ENCODE measurements around the gene TRPV5. TPM values are rescaled to one million over a fixed set of nuclear protein-coding genes. Genes with fewer than 3 reads are reported as not detected.

The TRPV5 gene
- total and polyA plus RNA-seq, 4 donors = not detected

GRCh38 chr7:142891490-142892082 is 42.0 kb downstream of the TRPV5 start:
- ATAC-seq (ENCODE audit: low FRiP score) (no peak), DNase-seq (no peak)
- H3K36me3 ChIP-seq (ENCODE audit: control insufficient read depth in 1 of 2, insufficient read depth in 2 of 2, low read length in 1 of 2) = no peaks in the 10 kb centered on the region
- H3K4me1 ChIP-seq (ENCODE audit: control insufficient read depth in 1 of 2, insufficient read depth in 2 of 2, low read length in 2 of 2) = no peaks in the 10 kb centered on the region
- no peak overlapping the region for H3K4me3 ChIP-seq (ENCODE audit: low read length in 2 of 2)
- no peaks in the 10 kb centered on the region for H3K9me3 ChIP-seq (ENCODE audit: control insufficient read depth, low read length)
- H3K27me3 ChIP-seq (ENCODE audit: control insufficient read depth in 1 of 2, insufficient read depth in 2 of 2, low read length in 1 of 2) = no peaks in the 10 kb centered on the region
- H3K27ac ChIP-seq (ENCODE audit: low read depth in 1 of 2, low read length in 2 of 2) = no peak overlapping the region
- intact Hi-C loops (cut with DNase I) = no loop called here
- WGBS, 2 donors = 84 to 85% methylated on average over 10 of the region's 10 CpGs

GRCh38 chr7:142890874-142891485 is 42.6 kb downstream of the TRPV5 start:
- DNase-seq (no peak), ATAC-seq (ENCODE audit: low FRiP score) (no peak)
- H3K9me3 ChIP-seq (ENCODE audit: control insufficient read depth, low read length) = no peaks in the 10 kb centered on the region
- H3K4me1 ChIP-seq (ENCODE audit: control insufficient read depth in 1 of 2, insufficient read depth in 2 of 2, low read length in 2 of 2) = no peaks in the 10 kb centered on the region
- intact Hi-C loops (cut with DNase I) = no loop called here
- no peak overlapping the region for H3K27ac ChIP-seq (ENCODE audit: low read depth in 1 of 2, low read length in 2 of 2)
- no peaks in the 10 kb centered on the region for H3K27me3 ChIP-seq (ENCODE audit: control insufficient read depth in 1 of 2, insufficient read depth in 2 of 2, low read length in 1 of 2)
- WGBS, 2 donors = 78 to 80% methylated on average over 12 of the region's 12 CpGs
- no peak overlapping the region for H3K4me3 ChIP-seq (ENCODE audit: low read length in 2 of 2)
- H3K36me3 ChIP-seq (ENCODE audit: control insufficient read depth in 1 of 2, insufficient read depth in 2 of 2, low read length in 1 of 2) = no peaks in the 10 kb centered on the region

- H3K4me1 ChIP-seq (ENCODE audit: control insufficient read depth in 1 of 2, insufficient read depth in 2 of 2, low read length in 2 of 2) = no peaks in the 10 kb centered on the region
- no peak overlapping the region for H3K27ac ChIP-seq (ENCODE audit: low read depth in 1 of 2, low read length in 2 of 2)
- H3K4me3 ChIP-seq (ENCODE audit: low read length in 2 of 2) = no peak overlapping the region
- H3K27me3 ChIP-seq (ENCODE audit: control insufficient read depth in 1 of 2, insufficient read depth in 2 of 2, low read length in 1 of 2) = no peaks in the 10 kb centered on the region
- ATAC-seq (ENCODE audit: low FRiP score) (no peak), DNase-seq (no peak)
- WGBS, 2 donors = 72 to 73% methylated on average over 3 of the region's 3 CpGs
- intact Hi-C loops (cut with DNase I) = no loop called here
- no peaks in the 10 kb centered on the region for H3K36me3 ChIP-seq (ENCODE audit: control insufficient read depth in 1 of 2, insufficient read depth in 2 of 2, low read length in 1 of 2)
- no peaks in the 10 kb centered on the region for H3K9me3 ChIP-seq (ENCODE audit: control insufficient read depth, low read length)
Measured at GRCh38 chr7:142889816-142890215, 43.7 kb downstream of the TRPV5 start.

- intact Hi-C loops (cut with DNase I) = no loop called here
- no peak overlapping the region for H3K27ac ChIP-seq (ENCODE audit: low read depth in 1 of 2, low read length in 2 of 2)
- ATAC-seq (ENCODE audit: low FRiP score) (no peak), DNase-seq (peak; percentile 16 to 28)
- H3K4me3 ChIP-seq (ENCODE audit: low read length in 2 of 2) = no peak overlapping the region
- no peaks in the 10 kb centered on the region for H3K27me3 ChIP-seq (ENCODE audit: control insufficient read depth in 1 of 2, insufficient read depth in 2 of 2, low read length in 1 of 2)
- 92 to 93% methylated on average over 12 of the region's 12 CpGs for WGBS, 2 donors
- H3K9me3 ChIP-seq (ENCODE audit: control insufficient read depth, low read length) = no peaks in the 10 kb centered on the region
- no peaks in the 10 kb centered on the region for H3K4me1 ChIP-seq (ENCODE audit: control insufficient read depth in 1 of 2, insufficient read depth in 2 of 2, low read length in 2 of 2)
- no peaks in the 10 kb centered on the region for H3K36me3 ChIP-seq (ENCODE audit: control insufficient read depth in 1 of 2, insufficient read depth in 2 of 2, low read length in 1 of 2)
Measured at GRCh38 chr7:142887282-142888015, 46.1 kb downstream of the TRPV5 start.

GRCh38 chr7:142886866-142887265 is 46.7 kb downstream of the TRPV5 start:
- H3K27me3 ChIP-seq (ENCODE audit: control insufficient read depth in 1 of 2, insufficient read depth in 2 of 2, low read length in 1 of 2) = no peaks in the 10 kb centered on the region
- intact Hi-C loops (cut with DNase I) = no loop called here

GRCh38 chr7:142885311-142886230 is 48.0 kb downstream of the TRPV5 start, which contains the start of gene TRPV6:
Gene TRPV6, minus strand, starts transcription at chr7:142885745.
- H3K4me3 ChIP-seq (ENCODE audit: low read length in 2 of 2) = no peak within 1 kb of the TSS
- H3K9me3 ChIP-seq (ENCODE audit: control insufficient read depth, low read length) = no peaks in the 10 kb centered on the region
- H3K36me3 ChIP-seq (ENCODE audit: control insufficient read depth in 1 of 2, insufficient read depth in 2 of 2, low read length in 1 of 2) = no peaks in the 10 kb centered on the region
- 22 to 24% methylated on average over 16 of the region's 16 CpGs for whole genome bisulfite sequencing, 2 donors
- DNase-seq (peak in 1 of 2 donors; percentile 52), ATAC-seq (ENCODE audit: low FRiP score) (peak; percentile 31)
- no peak within 1 kb of the TSS for H3K27ac ChIP-seq (ENCODE audit: low read depth in 1 of 2, low read length in 2 of 2)
- intact Hi-C loops (cut with DNase I) = no loop called here
- no peaks in the 10 kb centered on the region for H3K27me3 ChIP-seq (ENCODE audit: control insufficient read depth in 1 of 2, insufficient read depth in 2 of 2, low read length in 1 of 2)
- H3K4me1 ChIP-seq (ENCODE audit: control insufficient read depth in 1 of 2, insufficient read depth in 2 of 2, low read length in 2 of 2) = no peaks in the 10 kb centered on the region

More at GRCh38 chr7:142886866-142887265, 46.7 kb downstream of the TRPV5 start:
- Histone ChIP-seq H3K36me3 (ENCODE audit: control insufficient read depth in 1 of 2, insufficient read depth in 2 of 2, low read length in 1 of 2) (no peaks in the 10 kb centered on the region), H3K4me3 (ENCODE audit: low read length in 2 of 2) (no peak overlapping the region), H3K9me3 (ENCODE audit: control insufficient read depth, low read length) (no peaks in the 10 kb centered on the region), H3K4me1 (ENCODE audit: control insufficient read depth in 1 of 2, insufficient read depth in 2 of 2, low read length in 2 of 2) (no peaks in the 10 kb centered on the region), H3K27ac (ENCODE audit: low read depth in 1 of 2, low read length in 2 of 2) (no peak overlapping the region)
- ATAC-seq (ENCODE audit: low FRiP score) = no peak
- peak in 1 of 2 donors; percentile 13 for DNase-seq
- WGBS, 2 donors = 74 to 77% methylated on average over 7 of the region's 7 CpGs

- intact Hi-C loops (cut with DNase I) = no loop called here
- Histone ChIP-seq H3K4me1 (ENCODE audit: control insufficient read depth in 1 of 2, insufficient read depth in 2 of 2, low read length in 2 of 2) (no peaks in the 10 kb centered on the region), H3K36me3 (ENCODE audit: control insufficient read depth in 1 of 2, insufficient read depth in 2 of 2, low read length in 1 of 2) (no peaks in the 10 kb centered on the region), H3K4me3 (ENCODE audit: low read length in 2 of 2) (no peak overlapping the region), H3K27me3 (ENCODE audit: control insufficient read depth in 1 of 2, insufficient read depth in 2 of 2, low read length in 1 of 2) (no peaks in the 10 kb centered on the region), H3K27ac (ENCODE audit: low read depth in 1 of 2, low read length in 2 of 2) (no peak overlapping the region), H3K9me3 (ENCODE audit: control insufficient read depth, low read length) (no peaks in the 10 kb centered on the region)
- no peak for ATAC-seq (ENCODE audit: low FRiP score)
- WGBS, 2 donors = 84% methylated on average over 4 of the region's 4 CpGs
- DNase-seq = no peak
Measured at GRCh38 chr7:142884286-142884640, 49.3 kb downstream of the TRPV5 start.

GRCh38 chr7:142883571-142884285 is 49.8 kb downstream of the TRPV5 start:
- Histone ChIP-seq H3K9me3 (ENCODE audit: control insufficient read depth, low read length) (no peaks in the 10 kb centered on the region), H3K27ac (ENCODE audit: low read depth in 1 of 2, low read length in 2 of 2) (no peak overlapping the region), H3K4me1 (ENCODE audit: control insufficient read depth in 1 of 2, insufficient read depth in 2 of 2, low read length in 2 of 2) (no peaks in the 10 kb centered on the region), H3K27me3 (ENCODE audit: control insufficient read depth in 1 of 2, insufficient read depth in 2 of 2, low read length in 1 of 2) (no peaks in the 10 kb centered on the region), H3K4me3 (ENCODE audit: low read length in 2 of 2) (no peak overlapping the region), H3K36me3 (ENCODE audit: control insufficient read depth in 1 of 2, insufficient read depth in 2 of 2, low read length in 1 of 2) (no peaks in the 10 kb centered on the region)
- ATAC-seq (ENCODE audit: low FRiP score) (no peak), DNase-seq (peak in 1 of 2 donors; percentile 25)
- intact Hi-C loops (cut with DNase I) = no loop called here
- WGBS, 2 donors = 89 to 93% methylated on average over 7 of the region's 7 CpGs

All from aorta (tissue), 5 donors.